ENCODE data around the gene PSMB3. TPM values are rescaled to one million over a fixed set of nuclear protein-coding genes. Genes with fewer than 3 reads are reported as not detected.

The PSMB3 gene
- polyA plus RNA-seq, 3 donors = 117 to 136 (median 125) TPM

DNA sequence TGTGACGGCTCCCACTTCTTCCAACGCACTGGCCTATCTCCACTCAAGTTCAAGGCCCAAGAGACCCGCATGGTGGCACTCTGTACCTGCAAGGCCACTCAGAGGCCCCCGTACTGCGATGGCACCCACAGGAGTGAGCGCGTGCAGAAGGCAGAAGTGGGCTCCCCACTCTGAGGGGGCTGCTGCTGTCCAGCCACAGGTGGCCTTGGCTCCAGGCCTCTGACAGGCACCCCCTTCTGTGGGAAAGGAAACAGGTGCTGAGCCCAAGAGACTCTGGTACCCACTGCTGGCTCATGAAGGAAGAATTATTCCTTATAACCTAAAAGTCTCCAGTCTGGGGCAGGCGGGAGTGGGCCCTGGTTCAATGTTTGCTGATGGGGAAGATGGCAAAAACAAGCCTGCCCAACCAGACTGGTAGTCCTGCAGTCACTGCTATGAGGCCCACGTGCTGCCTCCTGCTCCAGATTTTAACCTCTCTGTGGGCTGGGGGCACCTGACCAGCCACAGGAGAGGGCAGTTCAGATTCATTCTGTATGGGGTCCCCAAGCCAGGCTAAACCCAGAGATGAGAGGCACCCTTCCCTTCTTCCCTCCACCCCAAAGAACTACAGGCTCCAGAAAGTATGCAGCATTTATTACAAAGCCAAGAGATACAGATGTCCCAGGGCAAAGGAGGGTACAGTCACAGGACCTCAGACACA lies 19.1 kb upstream of the PSMB3 start:
- DNase-seq (ENCODE audit: low read depth in 3 of 3, low spot score in 2 of 3) = no peak

DNA sequence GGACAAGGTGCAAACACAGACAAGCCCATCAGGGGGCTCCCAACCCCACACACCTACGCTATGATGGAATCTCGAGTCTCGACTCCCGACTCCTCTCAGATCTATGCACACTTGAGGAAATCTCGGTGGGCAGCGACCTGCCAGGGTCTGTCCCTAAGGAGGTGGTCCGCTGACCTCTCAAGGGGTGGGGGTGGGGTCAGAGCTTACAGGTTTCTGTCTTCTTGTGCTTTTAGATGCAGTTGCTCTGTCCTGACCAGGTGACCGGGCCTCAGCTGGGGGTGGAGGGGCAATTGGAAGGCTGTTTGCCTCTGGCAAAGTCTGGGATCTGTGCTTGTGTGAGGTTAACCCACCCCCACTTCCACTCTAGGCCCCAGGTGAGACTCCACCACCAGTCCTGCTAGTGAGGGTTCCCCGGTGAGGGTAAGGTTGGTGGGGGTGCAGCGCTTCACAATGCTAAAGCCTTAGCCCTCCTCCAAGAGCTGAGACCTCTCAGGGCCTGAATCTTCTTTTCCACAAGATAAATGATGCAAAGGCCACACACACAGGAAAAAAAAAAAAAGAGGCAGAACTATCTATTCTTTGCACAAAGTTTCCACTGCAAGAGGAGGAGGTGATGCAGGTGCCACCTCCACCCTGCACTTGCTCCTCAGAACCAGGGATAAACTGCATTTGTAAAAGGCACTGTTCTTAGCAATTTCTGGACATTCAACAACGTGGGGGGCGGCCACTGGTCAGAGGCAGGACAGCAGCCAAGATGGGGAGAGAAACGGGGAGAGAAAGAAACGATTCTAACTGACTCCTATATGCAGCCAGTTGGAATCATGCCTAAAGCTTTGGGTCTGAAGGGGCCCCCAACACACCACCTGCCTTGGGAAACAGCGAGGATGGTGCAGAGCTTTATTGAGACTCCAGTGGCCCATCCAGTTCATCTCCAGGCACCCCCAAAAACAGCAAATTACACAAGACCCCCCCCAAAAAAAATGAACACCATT lies 18.3 kb upstream of the PSMB3 start:
- no peak for DNase-seq (ENCODE audit: low read depth in 3 of 3, low spot score in 2 of 3)

DNA sequence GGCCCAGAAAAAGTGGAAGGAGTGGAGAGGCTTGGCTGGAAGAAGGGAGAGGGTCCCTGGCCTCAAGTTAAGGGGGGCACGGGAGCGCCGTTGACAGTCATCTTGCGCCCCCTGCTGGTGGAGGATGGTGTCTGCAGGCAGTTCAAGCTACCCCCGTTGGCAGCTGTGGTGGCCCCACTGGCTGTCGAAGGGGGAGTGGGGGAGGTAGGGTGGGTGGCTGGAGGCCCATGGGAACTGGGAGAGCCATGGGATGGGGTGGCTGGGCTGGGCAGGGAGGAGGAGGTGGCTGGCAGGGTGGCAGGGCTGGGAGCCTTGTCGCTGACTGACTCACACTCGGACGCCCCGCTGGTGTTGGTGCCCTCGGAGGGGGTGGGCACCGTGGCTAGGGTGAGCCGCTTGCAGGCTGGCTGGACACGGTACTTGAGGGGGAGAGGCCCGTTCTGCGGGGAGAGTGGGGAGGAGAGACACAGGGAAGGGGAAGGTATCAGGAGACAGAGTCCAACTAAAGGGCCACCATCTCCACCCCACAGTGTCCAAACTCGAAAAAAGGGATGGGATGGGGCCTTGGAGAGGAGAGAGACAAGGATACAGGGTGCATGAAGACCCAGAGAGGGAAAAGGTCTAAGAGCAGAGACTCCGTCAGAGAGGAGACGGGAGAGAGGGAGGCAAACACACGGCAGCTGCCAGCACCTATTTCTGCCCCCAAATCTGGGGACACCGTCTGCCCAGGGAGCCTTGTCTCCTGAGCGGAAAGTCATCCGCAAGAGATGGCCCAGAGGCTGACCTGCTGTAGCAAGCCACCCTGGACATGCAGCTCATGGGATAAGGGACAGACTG lies 17.2 kb upstream of the PSMB3 start:
- DNase-seq (ENCODE audit: low read depth in 3 of 3, low spot score in 2 of 3) = no peak

DNA sequence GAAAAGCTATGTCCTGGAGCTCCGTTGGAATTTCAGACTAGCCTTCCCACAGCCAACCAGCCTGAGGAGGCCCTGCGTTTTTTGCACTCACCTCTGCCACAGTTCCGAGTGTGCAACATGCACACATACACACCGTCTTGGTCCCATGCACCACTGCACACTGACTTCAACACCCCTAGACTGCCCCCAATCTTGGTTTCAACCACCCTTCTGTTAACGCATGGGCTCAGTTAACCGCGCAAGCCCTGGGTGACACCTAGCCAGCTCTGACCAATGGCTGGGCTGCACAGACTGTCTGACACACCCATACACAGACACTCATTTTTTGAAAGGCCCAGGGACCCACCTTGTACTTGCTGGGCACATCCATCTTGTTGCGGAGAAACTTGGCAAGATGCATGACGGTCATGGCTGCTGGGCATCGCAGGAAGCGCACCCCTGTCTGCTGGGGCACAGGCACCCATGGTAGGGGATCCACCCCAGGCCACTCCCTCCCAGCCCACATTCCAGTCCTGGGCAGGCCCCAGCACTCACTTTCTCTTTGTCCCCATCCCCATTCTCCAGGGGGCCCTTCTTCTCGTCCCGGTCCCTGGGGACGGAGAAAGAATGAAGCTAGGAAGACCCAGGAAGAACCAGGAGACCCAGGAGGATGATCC lies 14.4 kb upstream of the PSMB3 start:
- no peak for DNase-seq (ENCODE audit: low read depth in 3 of 3, low spot score in 2 of 3)

DNA sequence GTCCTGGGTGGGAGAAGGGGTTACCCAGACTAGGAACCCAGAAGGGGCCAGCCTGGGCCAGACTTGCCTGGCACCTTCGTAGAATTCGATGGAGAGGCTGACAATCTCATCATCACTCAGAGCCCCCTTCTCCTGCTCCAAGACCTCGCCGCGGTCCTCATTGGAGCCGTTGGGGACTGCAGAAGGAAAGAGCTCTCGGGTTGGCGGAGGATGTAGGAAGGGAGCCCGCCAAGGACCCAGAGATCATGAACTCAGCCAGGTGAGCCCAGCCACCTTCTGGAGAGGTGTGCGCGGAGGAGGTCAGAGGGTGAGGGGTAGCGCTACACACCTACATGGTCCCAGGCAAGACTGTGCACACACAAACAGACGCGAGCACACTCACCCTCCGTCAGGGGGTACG lies 13.9 kb upstream of the PSMB3 start:
- DNase-seq (ENCODE audit: low read depth in 3 of 3, low spot score in 2 of 3) = no peak

DNA sequence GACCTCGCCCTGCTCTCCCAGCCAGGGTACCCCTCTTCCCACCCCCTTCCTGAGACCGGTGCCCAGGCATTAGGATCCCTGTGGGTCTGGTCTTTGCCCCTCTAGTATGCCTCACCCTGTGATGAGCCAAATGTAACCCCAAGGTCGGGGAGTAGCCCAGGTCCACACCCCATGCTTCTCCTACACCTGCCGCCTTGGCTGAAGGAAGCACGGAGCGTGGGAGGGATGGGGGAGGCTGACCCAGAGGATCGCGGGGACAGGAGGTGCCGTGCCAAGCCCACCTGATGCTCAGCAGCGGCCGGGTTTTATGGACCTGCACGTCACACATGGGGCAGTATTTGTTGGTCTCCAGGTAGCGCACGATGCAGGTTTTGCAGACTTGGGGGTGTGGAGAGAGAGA lies 13.2 kb upstream of the PSMB3 start:
- no peak for DNase-seq (ENCODE audit: low read depth in 3 of 3, low spot score in 2 of 3)

DNA sequence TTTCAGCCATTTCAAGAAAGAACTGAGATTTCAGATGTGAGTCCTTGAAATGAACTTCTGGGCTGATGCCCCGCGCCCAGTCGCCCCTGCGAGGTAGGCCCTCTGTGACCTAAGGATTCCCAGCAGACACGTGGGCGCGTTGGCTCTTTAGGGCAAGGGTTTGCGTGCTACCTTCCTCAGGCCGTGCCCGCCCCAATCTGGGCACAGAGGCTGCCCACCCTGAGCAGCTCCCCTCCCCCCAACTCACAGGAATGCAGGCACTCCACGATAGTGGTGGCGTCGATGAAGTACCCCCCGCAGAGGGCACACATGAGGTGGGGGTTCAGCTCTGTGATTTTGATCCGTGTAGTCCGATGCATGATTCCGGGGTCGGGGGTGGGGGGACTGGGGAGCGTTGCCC lies 12.5 kb upstream of the PSMB3 start:
- DNase-seq (ENCODE audit: low read depth in 3 of 3, low spot score in 2 of 3) = no peak

DNA sequence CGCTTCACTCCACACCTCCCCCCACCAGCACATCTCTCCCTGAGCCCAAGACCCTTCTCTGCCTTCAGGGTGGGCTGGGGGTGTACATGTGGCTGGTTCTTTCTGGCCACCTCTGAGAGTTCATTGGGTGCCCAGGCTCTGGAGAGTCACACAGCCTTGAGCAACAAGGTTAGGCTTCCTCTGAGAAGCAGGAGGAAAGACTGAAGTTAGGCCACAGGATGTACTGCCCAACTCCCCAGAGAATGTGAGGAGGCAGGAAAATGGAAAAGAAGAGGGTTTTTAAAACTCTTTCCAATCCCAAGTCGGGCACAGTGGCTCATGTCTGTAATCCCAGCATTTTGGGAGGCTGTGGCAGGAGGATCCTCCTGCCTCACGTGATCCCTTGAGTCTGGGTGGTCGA lies 11.7 kb upstream of the PSMB3 start:
- DNase-seq (ENCODE audit: low read depth in 3 of 3, low spot score in 2 of 3) = no peak

DNA sequence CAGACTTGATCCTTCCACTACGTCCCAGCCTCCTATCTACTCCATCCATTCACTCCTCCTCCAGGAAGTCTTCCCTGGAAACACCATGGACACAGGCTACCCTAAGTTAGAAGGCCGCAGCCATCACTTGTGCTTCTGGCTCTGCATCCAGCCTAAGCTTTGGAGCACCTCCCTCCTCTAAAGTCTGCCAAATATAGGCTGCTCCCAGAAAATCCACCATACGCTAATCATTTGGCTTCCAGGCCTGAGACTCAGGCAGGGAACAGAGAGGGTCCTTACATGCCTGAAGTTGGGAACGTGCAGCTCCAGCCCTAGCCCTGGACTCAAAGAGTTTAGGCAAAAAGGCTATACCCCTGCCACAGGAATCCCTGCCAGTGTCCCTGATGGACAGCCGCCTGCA lies 11.1 kb upstream of the PSMB3 start:
- DNase-seq (ENCODE audit: low read depth in 3 of 3, low spot score in 2 of 3) = no peak

DNA sequence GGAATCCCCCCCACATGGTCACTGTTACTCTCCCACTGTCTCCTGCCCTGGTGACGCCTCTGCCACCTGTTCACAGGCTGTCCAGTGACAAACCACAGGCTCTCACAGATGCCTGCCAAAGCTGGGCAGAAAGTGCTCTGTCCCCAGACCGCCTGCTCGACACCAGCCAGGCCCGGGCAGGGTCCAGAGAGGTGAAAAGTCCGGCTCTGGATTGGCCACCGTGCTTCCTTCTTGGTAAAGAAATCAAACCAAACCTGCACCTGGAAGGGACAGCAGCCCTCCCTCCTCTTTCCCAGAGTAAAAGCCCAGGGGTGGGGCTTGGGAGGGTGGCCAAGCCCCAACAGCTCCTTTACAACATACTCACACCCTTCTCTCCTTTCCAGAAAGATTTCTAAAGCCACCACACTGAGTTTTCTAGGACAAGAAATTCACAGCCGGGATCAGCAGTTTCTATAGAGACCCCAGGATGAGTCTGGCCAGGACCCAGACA lies 10.6 kb upstream of the PSMB3 start:
- DNase-seq (ENCODE audit: low read depth in 3 of 3, low spot score in 2 of 3) = no peak

DNA sequence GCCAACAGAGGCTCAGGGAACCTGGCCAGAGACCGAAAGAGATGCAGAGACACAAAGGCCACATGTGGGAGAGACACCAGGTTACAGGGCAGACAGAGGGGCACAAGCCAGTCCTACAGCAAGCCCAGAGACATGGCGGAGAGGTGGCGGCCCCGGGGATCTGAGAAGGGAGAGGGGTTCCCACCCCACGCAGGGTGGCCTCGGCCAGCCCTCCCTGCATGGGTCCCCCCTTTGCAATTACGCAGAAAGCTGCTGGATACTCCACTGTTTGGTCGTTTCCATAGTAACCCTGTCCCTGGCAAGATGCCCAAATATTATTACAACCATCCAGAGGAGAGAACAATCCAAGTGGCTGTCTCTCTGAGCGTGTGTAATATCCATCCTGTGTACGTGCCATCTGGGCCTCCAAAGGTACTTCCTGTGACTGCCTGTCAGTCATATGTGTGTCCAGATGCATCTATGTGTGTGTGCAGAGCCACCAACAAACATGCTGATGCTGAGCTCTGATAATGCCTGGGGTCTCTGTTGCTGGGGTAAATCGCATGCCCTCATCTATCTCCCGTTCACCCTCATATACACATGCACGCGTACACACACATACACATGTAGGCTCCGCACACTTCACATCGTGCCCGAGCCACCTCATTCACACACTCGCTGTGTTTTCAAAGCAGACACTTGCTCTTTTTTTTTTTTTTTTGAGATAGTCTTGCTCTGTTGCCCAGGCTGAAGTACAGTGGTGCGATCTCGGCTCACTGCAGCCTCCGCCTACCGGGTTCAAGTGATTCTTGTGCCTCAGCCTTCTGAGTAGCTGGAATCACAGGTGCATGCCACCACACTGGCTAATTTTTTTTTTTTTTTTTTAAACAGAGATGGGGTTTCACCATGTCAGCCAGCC lies 9.9 kb upstream of the PSMB3 start:
- no peak for DNase-seq (ENCODE audit: low read depth in 3 of 3, low spot score in 2 of 3)

DNA sequence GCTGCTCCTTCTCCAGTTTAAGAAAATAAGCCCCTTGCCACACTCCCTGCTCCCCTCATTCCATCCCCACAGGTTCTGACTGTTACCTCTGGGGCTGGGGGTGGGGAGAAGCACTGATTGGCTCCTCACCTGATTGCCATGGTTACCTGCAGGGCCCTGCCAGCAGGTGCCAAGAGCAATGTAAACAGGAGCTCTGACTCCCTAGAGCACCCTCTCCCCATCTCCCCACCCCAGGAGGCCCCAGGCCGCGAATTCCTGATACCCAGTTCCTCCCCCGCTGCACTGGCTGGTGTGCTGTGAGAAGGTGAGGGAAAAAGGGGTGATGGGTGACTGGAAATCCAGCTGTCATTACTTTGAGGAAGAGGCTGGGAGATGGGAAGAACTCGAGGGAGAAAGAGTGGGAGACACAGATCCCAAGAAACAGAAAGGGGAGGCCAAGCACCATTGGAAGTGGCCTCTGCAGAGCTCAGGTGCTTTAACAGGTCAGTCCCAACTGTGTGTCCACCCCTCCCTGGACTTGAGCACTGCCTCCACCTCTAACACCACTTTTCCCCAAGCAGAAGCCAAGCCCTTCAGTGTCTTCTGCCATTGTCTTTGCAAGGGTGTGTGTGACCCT lies 8.9 kb upstream of the PSMB3 start:
- DNase-seq (ENCODE audit: low read depth in 3 of 3, low spot score in 2 of 3) = no peak

DNA sequence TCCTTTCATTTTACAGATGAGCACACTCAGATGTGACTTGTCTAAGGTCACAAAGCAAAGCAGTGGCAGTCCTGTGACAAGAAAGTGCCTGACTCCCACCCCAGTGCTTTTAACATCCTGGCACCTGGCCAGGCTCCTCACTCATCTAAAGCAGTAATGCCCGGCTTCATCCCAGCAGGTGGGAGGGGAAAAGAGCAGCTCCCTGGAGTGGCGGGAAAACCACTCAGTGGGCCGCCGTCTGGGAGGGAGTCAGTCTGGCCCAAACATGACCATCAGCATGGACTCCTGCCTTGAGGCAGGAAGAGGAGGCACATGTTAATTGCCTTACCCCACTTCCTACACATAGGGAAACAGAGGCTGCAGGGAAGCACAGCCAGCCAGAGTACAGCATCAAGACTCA lies 7.0 kb upstream of the PSMB3 start:
- no peak for DNase-seq (ENCODE audit: low read depth in 3 of 3, low spot score in 2 of 3)

DNA sequence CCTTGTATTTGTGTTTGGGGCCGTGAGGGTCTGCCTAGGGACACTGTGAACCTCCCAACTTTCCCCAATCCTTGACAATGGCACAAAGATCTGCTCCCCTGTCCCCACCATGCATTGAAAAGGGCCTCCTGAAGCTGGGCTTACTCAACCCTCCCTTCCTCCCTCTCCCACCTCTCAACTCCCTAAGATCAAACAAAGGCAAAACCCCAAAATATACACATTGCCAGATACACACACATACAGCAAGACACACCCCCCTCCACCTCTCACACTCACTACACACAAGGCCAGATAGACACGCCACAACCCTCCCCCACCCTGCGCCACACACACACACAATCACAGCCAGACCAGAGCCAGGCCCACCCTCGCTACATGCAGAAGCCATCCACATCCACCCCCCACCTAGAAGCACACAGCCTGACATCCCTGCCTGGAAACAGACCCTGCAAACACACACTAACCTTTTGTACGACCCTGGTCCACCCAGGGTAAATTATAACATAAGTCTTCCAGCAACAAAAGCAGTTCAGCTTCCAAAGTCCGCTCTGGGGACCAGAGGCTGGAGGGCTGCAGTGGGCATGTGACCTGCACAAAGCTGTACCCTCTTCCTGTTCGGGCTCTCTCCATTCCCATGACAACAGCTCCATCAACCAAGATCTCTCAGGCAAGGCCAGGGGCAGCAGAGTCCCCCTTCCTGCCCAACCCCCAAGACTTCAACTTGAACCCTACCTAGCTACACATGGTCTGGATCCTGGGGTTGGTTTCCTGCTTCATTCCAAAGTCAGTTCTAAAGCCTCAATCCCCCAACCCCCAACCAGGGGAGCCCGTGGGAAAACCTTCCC lies 6.3 kb upstream of the PSMB3 start:
- no peak for DNase-seq (ENCODE audit: low read depth in 3 of 3, low spot score in 2 of 3)

DNA sequence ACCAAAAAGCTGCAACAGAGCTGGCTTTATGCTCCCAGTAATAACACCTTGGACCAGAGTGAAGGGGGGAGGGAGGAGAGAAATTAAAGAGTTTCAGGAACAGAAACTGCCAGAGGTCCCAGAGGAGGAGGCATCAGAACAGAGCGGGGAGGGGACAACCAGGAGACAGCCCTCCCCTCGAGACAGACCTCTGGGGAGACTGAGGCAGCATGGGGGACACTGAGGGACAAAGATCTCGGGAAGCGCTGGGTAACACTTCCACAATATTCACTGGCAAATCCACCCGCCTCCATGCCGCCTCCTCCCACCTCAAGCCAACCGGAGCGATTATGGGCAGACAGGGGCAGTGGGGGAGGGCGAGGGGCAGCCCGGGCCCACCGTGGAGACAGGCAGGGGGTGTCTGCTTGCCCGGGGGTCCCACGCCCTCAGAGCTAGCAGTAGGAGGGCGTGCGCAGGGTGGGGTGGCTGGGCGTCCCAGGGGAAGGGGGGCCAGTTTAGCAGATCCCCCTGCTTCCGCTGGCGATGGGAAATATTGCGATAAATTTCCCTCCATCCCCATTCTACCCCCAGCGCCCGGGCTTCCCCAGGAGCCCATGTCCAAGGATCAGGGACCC lies 5.6 kb upstream of the PSMB3 start:
- no peak for DNase-seq (ENCODE audit: low read depth in 3 of 3, low spot score in 2 of 3)

DNA sequence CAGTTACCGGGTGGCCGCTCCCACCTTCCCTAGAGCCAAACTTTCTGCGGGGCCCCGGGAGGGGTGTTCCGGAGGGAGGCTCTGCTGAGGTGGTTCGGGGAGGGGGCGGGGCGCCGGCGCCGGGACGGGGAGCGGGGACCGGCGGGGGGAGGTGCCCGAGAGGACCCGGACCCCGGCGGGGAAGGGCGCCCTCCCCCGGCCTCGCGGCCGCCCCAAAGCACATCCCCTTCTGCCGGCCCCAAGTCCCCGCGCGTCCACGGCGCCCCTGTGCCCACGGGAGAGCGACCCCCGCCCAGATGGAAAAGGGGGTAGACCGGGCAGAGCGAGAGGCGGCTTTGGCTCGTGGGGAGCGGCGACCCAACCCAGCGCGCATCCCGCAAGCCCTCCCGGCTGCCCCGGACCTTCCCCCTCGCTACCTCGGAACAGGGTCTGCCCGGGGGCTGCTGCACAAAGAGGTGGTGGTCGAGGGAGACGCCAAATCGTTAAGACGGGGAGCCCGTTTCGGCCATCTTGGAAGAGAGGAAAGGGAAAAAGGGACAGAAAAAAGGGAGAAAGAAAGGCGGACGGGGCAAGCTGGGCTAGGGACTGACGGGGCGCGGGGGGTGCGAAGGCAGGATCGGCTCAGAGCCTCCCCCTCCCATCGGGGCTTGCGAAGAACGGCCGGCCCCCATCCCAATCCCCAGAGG lies 4.9 kb upstream of the PSMB3 start:
- no peak for DNase-seq (ENCODE audit: low read depth in 3 of 3, low spot score in 2 of 3)
